Upper lobe of left lung (tissue), 6 donors: ENCODE results near the gene SMYD3. TPM values are rescaled to one million over a fixed set of nuclear protein-coding genes. Genes with fewer than 3 reads are reported as not detected.

ENCODE experiments used
- ATAC-seq, 2 donors: fragments of 200-7000 bp; cut with Tn5 transposase; one replicate each; pipeline ENCODE4 v1.9.1; 2022; ENCODE audit warnings: mild to moderate bottlenecking in 2 of 2, moderate library complexity in 2 of 2; ENCODE audit not compliant: low FRiP score in 2 of 2
- DNase-seq, 2 donors: peaks; one replicate each; pipeline ENCODE4 v3.0.0-alpha.2; 2019 to 2020
- H3K27ac ChIP-seq, 4 donors: fragments of 200-600 bp; sonication (generic); one replicate each; pipeline ENCODE4 v1.5.1; 2016 to 2019
- H3K27me3 ChIP-seq, 4 donors: fragments of 200-600 bp; sonication (generic); one replicate each; pipeline ENCODE4 v1.5.1; 2017 to 2019
- H3K36me3 ChIP-seq, 4 donors: fragments of 200-600 bp; sonication (generic); one replicate each; pipeline ENCODE4 v1.5.1; 2016 to 2019
- H3K4me1 ChIP-seq, 4 donors: fragments of 200-600 bp; sonication (generic); one replicate each; pipeline ENCODE4 v1.5.1; 2018 to 2019
- H3K4me3 ChIP-seq, 4 donors: fragments of 200-600 bp; sonication (generic); one replicate each; pipeline ENCODE4 v1.5.1; 2017 to 2019; ENCODE audit warnings: mild to moderate bottlenecking in 2 of 4, moderate library complexity in 1 of 4
- H3K9me3 ChIP-seq, 4 donors: fragments of 200-600 bp; sonication (generic); one replicate each; pipeline ENCODE4 v1.5.1; 2018 to 2019
- EP300 ChIP-seq, 4 donors: sonication (generic); formaldehyde crosslinking; IDR thresholded peaks; one replicate each; pipeline ENCODE4 v1.5.1; 2017; ENCODE audit warnings: antibody characterized with exemption in 4 of 4, control low read depth in 2 of 4
- POLR2A ChIP-seq, 4 donors: fragments of 450-650 bp; IDR thresholded peaks; one replicate each; pipeline ENCODE4 v1.5.1; 2016 to 2017; ENCODE audit warnings: antibody characterized with exemption in 4 of 4, mild to moderate bottlenecking in 2 of 4
- POLR2AphosphoS5 ChIP-seq, 2 donors: sonication (generic); formaldehyde crosslinking; IDR thresholded peaks; one replicate each; pipeline ENCODE4 v1.5.1; 2017; ENCODE audit warnings: antibody characterized with exemption in 2 of 2
- WGBS, 2 donors: methylation state at CpG; one replicate each; pipeline ENCODE4 v1.1.5; 2017 to 2018; 5-methylcytosine and 5-hydroxymethylcytosine counted together
- total RNA-seq, 6 donors: library from RNA; depleted of rRNA in 4 of 6; stranded (reverse); fragments of >200 nt in 4 of 6; gene quantifications; one replicate each; pipeline versions ENCODE4 v1.1.0 to v1.2.1, GENCODE V29; 2016 to 2021
- TF ChIP-seq, protein P1 (sequence below), 6 experiments: fragments of 450-650 bp in 4 of 6; fragments of 200-600 bp in 2 of 6; sonication (generic) in 2 of 6; IDR thresholded peaks; one replicate each; pipeline ENCODE4 v1.5.1; 2016 to 2019; ENCODE audit warnings: antibody characterized with exemption in 6 of 6
- donor health status: DM: no; HTN: no; CAD: no; lungs with moderate emphysema.
- donor health status: DM: no; HTN: yes; CAD: no; lungs with severe emphysema.

The SMYD3 gene
- total RNA-seq, 6 donors from 2014 or later, result 22.7 to 109 (median 34.0) TPM

DNA sequence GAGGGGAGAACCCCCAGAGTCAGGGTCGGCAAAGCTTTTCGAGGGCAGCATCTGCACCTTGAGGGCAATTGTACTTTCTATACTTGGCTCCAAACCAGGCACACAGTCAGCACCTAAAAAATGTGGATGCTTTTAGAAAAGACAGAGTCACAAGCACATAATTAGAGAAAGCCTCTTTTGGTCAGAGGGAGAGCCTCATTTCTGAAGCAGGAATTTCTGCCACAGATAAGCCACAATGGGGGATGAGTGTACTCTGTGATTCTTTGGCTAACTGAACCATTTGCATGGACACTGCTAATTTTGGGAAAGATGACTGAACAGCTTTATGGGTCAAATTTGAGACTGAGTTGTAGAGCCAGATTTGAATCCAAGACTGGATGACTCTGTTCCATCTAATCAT, 716.6 kb downstream of the SMYD3 start:
- no peak for TF ChIP-seq POLR2A (IDR thresholded peaks at IDR 0.05)
- no peak for TF ChIP-seq POLR2AphosphoS5 (IDR thresholded peaks at IDR 0.05)
- no peak for TF ChIP-seq EP300 (IDR thresholded peaks at IDR 0.05)
- TF ChIP-seq, protein P1, sequence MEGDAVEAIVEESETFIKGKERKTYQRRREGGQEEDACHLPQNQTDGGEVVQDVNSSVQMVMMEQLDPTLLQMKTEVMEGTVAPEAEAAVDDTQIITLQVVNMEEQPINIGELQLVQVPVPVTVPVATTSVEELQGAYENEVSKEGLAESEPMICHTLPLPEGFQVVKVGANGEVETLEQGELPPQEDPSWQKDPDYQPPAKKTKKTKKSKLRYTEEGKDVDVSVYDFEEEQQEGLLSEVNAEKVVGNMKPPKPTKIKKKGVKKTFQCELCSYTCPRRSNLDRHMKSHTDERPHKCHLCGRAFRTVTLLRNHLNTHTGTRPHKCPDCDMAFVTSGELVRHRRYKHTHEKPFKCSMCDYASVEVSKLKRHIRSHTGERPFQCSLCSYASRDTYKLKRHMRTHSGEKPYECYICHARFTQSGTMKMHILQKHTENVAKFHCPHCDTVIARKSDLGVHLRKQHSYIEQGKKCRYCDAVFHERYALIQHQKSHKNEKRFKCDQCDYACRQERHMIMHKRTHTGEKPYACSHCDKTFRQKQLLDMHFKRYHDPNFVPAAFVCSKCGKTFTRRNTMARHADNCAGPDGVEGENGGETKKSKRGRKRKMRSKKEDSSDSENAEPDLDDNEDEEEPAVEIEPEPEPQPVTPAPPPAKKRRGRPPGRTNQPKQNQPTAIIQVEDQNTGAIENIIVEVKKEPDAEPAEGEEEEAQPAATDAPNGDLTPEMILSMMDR (IDR thresholded peaks at IDR 0.05), result no peak
- Histone ChIP-seq H3K9me3 (no peaks in the 10 kb centered on the region), H3K27ac (no peak overlapping the region), H3K27me3 (no peaks in the 10 kb centered on the region), H3K36me3 (no peaks in the 10 kb centered on the region), H3K4me3 (no peak overlapping the region), H3K4me1 (no peaks in the 10 kb centered on the region)
- WGBS, 2 donors, result 97 to 100% methylated on average over 2 of the region's 2 CpGs
- no peak for DNase-seq
- ATAC-seq, result no peak

DNA sequence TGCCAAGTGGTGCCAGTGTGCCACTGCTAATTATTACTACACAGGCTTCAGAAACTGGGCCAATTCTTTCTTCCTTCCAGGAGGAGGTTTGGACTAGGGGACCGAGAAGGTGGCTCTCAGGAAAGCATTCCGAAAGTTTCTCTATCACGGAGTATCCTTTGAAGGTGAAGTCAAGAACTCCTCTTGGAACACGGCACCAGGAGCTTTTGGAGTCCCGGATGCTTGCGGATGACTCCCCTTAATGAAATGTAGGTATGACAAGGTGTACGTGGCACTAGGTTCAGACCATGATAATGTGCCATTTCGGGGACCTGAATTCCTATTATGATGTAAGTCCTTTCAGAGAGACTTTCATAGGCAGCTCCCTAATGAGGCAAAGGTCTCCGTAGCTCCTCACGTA, 718.2 kb downstream of the SMYD3 start:
- H3K27ac ChIP-seq, result no peak overlapping the region
- TF ChIP-seq POLR2A (IDR thresholded peaks at IDR 0.05) (no peak), POLR2AphosphoS5 (IDR thresholded peaks at IDR 0.05) (no peak), EP300 (IDR thresholded peaks at IDR 0.05) (no peak)
- TF ChIP-seq, protein P1 (IDR thresholded peaks at IDR 0.05), result no peak
- ATAC-seq, result no peak

DNA sequence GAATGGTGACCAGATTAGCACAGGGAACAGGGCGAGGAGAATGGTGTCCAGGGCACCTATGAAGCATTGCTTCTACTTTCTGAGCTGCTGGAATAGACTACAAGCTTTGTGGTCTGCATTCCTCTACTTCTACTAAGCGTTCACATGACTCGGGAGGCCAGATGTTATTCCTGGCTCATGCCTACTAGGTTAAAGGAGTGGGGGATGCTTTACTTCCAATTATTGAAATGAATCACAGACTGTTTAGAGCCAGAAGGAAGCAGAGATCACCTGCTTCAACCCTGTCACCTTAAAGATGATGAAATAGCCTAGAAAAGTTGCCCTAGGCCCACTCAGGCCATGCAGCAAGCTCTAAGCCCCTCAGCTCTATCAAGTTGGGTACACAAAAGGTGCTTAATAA, 718.8 kb downstream of the SMYD3 start:
- Histone ChIP-seq H3K27ac (no peak overlapping the region), H3K4me3 (no peak overlapping the region), H3K36me3 (no peaks in the 10 kb centered on the region), H3K27me3 (no peaks in the 10 kb centered on the region), H3K9me3 (no peaks in the 10 kb centered on the region), H3K4me1 (no peaks in the 10 kb centered on the region)
- 78 to 83% methylated on average over 3 of the region's 3 CpGs for WGBS, 2 donors
- DNase-seq (no peak), ATAC-seq (peak in 1 of 2 donors; percentile 49)
- no peak for TF ChIP-seq EP300 (IDR thresholded peaks at IDR 0.05)
- TF ChIP-seq, protein P1 (IDR thresholded peaks at IDR 0.05), result no peak
- TF ChIP-seq POLR2A (IDR thresholded peaks at IDR 0.05), result no peak
- no peak for TF ChIP-seq POLR2AphosphoS5 (IDR thresholded peaks at IDR 0.05)

More for the DNA sequence above, 718.2 kb downstream of the SMYD3 start:
- Histone ChIP-seq H3K4me3 (no peak overlapping the region), H3K4me1 (no peaks in the 10 kb centered on the region), H3K36me3 (no peaks in the 10 kb centered on the region), H3K9me3 (no peaks in the 10 kb centered on the region), H3K27me3 (no peaks in the 10 kb centered on the region)
- no peak for DNase-seq
- 90 to 97% methylated on average over 9 to 10 of the region's 10 CpGs for WGBS, 2 donors

DNA sequence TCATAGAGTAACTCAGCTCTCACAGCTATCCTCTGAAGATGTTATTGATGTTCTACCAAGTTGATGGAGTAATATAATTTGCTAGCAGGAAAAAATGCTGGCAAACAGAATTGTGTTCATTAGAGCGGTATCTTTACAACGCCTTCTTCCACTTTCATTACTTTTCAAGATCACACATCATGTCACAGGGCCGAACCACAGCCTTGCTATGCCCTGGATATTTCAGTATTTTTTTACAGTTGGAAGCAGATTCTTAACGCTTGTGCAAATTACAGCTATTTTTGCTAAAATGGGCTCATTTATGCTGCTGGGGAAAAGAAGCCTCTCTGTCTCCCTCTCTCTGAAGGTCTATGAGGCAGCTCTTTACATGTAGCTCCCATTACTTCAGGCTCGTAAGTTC, 720.1 kb downstream of the SMYD3 start:
- TF ChIP-seq POLR2A (IDR thresholded peaks at IDR 0.05) (no peak), POLR2AphosphoS5 (IDR thresholded peaks at IDR 0.05) (no peak), EP300 (IDR thresholded peaks at IDR 0.05) (no peak)
- TF ChIP-seq, protein P1 (IDR thresholded peaks at IDR 0.05), result no peak
- Histone ChIP-seq H3K4me3 (no peak overlapping the region), H3K27me3 (no peaks in the 10 kb centered on the region), H3K27ac (no peak overlapping the region), H3K4me1 (no peaks in the 10 kb centered on the region), H3K9me3 (no peaks in the 10 kb centered on the region), H3K36me3 (no peaks in the 10 kb centered on the region)
- 83 to 94% methylated on average over 5 of the region's 5 CpGs for WGBS, 2 donors
- DNase-seq (no peak), ATAC-seq (no peak)
